ENCODE data around the gene RAB40B.

DNA sequence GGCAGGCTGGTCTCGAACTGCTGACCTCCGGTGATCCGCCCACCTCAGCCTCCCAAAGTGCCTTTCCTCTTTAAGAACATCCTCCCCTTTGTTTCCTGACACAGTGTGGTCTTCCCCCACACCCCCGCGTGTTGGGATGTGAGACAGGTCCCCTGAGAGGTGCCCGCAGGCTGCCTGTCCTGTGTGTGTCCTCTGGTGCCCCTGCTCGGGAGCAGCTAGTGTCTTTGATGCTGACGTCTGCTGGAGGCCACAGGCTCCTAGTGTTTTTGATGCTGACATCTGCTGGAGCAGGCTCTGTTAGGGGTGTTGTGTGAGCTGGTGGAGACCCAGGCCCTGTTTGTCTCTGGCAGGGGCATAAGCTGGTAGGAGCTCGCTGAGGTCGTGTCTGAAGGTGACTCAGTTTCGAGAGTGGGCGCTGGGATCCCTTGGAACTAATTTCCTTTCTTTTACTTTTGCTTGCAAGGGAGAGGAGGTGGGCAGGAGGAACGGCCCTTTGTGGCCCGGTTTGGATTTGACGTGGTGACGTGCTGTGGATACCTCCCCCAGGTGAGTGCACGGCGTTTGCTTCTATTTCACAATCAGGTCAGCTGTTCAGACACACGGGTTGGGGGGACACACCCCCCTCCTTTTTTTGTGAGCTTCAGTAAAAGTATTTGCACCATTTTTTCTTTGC is 24.0 kb upstream of the RAB40B start:
- TF ChIP-seq, protein P1, sequence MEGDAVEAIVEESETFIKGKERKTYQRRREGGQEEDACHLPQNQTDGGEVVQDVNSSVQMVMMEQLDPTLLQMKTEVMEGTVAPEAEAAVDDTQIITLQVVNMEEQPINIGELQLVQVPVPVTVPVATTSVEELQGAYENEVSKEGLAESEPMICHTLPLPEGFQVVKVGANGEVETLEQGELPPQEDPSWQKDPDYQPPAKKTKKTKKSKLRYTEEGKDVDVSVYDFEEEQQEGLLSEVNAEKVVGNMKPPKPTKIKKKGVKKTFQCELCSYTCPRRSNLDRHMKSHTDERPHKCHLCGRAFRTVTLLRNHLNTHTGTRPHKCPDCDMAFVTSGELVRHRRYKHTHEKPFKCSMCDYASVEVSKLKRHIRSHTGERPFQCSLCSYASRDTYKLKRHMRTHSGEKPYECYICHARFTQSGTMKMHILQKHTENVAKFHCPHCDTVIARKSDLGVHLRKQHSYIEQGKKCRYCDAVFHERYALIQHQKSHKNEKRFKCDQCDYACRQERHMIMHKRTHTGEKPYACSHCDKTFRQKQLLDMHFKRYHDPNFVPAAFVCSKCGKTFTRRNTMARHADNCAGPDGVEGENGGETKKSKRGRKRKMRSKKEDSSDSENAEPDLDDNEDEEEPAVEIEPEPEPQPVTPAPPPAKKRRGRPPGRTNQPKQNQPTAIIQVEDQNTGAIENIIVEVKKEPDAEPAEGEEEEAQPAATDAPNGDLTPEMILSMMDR (IDR thresholded peaks at IDR 0.05), result no peak
- TF ChIP-seq POLR2A (IDR thresholded peaks at IDR 0.05), result no peak
